Measurements from ENCODE around the gene PPP1R27. TPM values are rescaled to one million over a fixed set of nuclear protein-coding genes. Genes with fewer than 3 reads are reported as not detected.
A peak's percentile ranks its signal among the peaks of the same experiment; 100 is the strongest.

The PPP1R27 gene
- total and polyA plus RNA-seq, 2 donors (not counting 1 experiment from before 2014, with no cell fraction given): not detected

DNA sequence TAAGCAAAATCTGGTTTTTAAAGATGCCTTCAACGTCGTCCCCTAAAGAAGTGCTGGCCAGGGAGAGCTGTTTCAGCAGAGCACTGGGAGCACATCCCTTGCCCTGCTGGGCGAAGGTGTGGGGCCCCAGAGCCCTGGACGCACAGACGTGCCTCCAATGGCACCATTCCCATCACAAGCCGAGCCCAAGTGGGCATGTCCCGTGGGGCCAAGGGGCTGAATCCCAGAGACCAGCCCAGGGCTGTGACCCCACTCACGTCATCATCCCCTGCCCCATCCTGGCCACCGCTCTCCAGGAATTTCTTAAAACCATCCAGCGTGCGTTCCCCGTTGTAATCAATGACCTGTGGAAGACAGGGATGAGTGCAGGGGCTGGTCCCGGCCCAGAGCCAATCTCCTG, 10.0 kb upstream of the PPP1R27 start:
- no peak overlapping the region for H3K9ac ChIP-seq (ENCODE audit: insufficient read depth, low read length)
- no peak overlapping the region for H3K27ac ChIP-seq (ENCODE audit: insufficient read depth, low read length)
- no peaks in the 10 kb centered on the region for H3K4me1 ChIP-seq (ENCODE audit: control insufficient read depth, extremely low read depth, insufficient read depth, low read length)
- no peak for DNase-seq (ENCODE audit: low read depth in 2 of 2)
- no peaks in the 10 kb centered on the region for H3K79me2 ChIP-seq (ENCODE audit: control insufficient read depth, insufficient read depth, low read length)
- H3K4me2 ChIP-seq (ENCODE audit: extremely low read depth, insufficient read depth, low read length): no peak overlapping the region
- no peaks in the 10 kb centered on the region for H3K9me3 ChIP-seq (ENCODE audit: control insufficient read depth, insufficient read depth, low read depth, low read length)
- H4K20me1 ChIP-seq (ENCODE audit: control insufficient read depth, extremely low read depth, insufficient read depth, low read length): no peaks in the 10 kb centered on the region
- H3K27me3 ChIP-seq (ENCODE audit: control insufficient read depth, insufficient read depth, low read length): no peaks in the 10 kb centered on the region
- TF ChIP-seq, protein P1, sequence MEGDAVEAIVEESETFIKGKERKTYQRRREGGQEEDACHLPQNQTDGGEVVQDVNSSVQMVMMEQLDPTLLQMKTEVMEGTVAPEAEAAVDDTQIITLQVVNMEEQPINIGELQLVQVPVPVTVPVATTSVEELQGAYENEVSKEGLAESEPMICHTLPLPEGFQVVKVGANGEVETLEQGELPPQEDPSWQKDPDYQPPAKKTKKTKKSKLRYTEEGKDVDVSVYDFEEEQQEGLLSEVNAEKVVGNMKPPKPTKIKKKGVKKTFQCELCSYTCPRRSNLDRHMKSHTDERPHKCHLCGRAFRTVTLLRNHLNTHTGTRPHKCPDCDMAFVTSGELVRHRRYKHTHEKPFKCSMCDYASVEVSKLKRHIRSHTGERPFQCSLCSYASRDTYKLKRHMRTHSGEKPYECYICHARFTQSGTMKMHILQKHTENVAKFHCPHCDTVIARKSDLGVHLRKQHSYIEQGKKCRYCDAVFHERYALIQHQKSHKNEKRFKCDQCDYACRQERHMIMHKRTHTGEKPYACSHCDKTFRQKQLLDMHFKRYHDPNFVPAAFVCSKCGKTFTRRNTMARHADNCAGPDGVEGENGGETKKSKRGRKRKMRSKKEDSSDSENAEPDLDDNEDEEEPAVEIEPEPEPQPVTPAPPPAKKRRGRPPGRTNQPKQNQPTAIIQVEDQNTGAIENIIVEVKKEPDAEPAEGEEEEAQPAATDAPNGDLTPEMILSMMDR (conservative IDR thresholded peaks at IDR 0.05 in 1 of 2, IDR thresholded peaks at IDR 0.05 in 1 of 2; ENCODE audit: low read depth in 1 of 2, low read length in 2 of 2): no peak
- no peak for TF ChIP-seq EZH2 (IDR thresholded peaks at IDR 0.05; ENCODE audit: low read length, missing control alignments)
- peaks cover 47% of the 10 kb centered on the region for H3K36me3 ChIP-seq (ENCODE audit: control insufficient read depth, insufficient read depth, low read length)
- H3K4me3 ChIP-seq (replicated peaks in 1 of 4; ENCODE audit: control extremely low read depth in 1 of 4, insufficient read depth in 1 of 4, low read depth in 3 of 4, low read length in 4 of 4): no peak overlapping the region
- H2AFZ ChIP-seq (ENCODE audit: low read length): no peak overlapping the region

DNA sequence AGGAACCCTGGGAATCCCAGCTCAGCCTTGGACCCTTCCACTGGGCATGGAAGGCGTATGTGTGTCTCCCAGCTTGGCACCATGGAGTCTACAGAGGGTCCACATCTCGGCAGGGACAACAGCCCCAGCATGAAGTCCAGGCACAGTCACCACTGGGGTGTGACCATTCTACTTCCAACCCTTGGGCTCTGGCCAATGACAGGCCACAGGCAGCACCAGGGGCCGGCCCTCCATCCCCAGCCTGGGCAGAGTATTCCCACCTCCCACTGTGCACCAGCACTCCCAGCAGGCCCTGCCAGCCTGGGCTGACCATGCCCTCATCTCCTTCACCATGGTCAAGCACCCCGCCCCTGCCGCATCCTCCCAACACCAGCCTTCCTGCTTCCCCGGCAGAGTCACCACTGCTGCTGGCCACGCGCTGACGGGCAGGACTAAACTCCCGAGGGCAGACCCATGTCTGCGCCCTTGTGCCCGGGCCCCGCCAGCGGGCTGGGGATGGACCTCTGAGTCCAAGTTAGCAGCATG, 9.5 kb upstream of the PPP1R27 start:
- Histone ChIP-seq H3K36me3 (ENCODE audit: control insufficient read depth, insufficient read depth, low read length) (peaks cover 45% of the 10 kb centered on the region), H3K4me3 (replicated peaks in 1 of 4; ENCODE audit: control extremely low read depth in 1 of 4, insufficient read depth in 1 of 4, low read depth in 3 of 4, low read length in 4 of 4) (no peak overlapping the region), H3K27ac (ENCODE audit: insufficient read depth, low read length) (no peak overlapping the region), H4K20me1 (ENCODE audit: control insufficient read depth, extremely low read depth, insufficient read depth, low read length) (no peaks in the 10 kb centered on the region), H3K9me3 (ENCODE audit: control insufficient read depth, insufficient read depth, low read depth, low read length) (no peaks in the 10 kb centered on the region), H3K4me2 (ENCODE audit: extremely low read depth, insufficient read depth, low read length) (no peak overlapping the region), H3K9ac (ENCODE audit: insufficient read depth, low read length) (no peak overlapping the region), H3K4me1 (ENCODE audit: control insufficient read depth, extremely low read depth, insufficient read depth, low read length) (no peaks in the 10 kb centered on the region), H3K27me3 (ENCODE audit: control insufficient read depth, insufficient read depth, low read length) (no peaks in the 10 kb centered on the region), H3K79me2 (ENCODE audit: control insufficient read depth, insufficient read depth, low read length) (no peaks in the 10 kb centered on the region), H2AFZ (ENCODE audit: low read length) (no peak overlapping the region)
- DNase-seq (ENCODE audit: low read depth in 2 of 2): no peak
- TF ChIP-seq EZH2 (IDR thresholded peaks at IDR 0.05; ENCODE audit: low read length, missing control alignments): no peak
- TF ChIP-seq, protein P1 (conservative IDR thresholded peaks at IDR 0.05 in 1 of 2, IDR thresholded peaks at IDR 0.05 in 1 of 2; ENCODE audit: low read depth in 1 of 2, low read length in 2 of 2): no peak

DNA sequence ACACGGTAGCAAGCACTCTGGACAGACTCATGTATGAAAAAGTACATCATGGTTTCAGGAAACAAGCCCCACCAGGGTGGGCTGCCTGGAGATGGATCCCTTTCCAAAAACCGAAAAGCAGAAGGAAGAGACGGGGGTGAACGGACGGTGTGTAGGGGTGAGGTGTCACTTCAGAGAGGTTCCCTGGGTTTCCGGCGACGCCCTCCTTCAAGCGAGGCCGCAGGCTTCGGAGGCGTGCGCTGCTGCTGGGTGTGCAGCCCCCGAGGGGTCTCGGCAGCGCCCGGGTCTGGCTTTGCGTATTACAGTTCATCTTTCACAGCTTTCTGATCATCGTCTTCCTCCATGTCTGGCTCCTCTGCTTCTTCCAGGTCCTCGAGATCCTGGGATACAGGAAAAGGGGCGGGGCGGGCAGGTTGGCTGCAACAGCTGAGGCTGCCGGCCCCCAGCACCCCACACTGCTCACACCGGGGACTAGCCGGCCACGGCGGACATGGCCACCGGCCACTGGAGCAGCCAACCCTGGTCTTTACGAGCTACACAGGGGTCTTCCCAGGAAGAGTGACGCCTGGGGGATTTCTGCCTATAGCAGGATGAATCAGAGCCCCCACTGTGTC, 9.0 kb upstream of the PPP1R27 start:
- TF ChIP-seq EZH2 (IDR thresholded peaks at IDR 0.05; ENCODE audit: low read length, missing control alignments): no peak
- TF ChIP-seq, protein P1 (conservative IDR thresholded peaks at IDR 0.05 in 1 of 2, IDR thresholded peaks at IDR 0.05 in 1 of 2; ENCODE audit: low read depth in 1 of 2, low read length in 2 of 2): no peak
- Histone ChIP-seq H3K4me2 (ENCODE audit: extremely low read depth, insufficient read depth, low read length) (no peak overlapping the region), H3K27ac (ENCODE audit: insufficient read depth, low read length) (peak overlapping the region; percentile 53), H3K79me2 (ENCODE audit: control insufficient read depth, insufficient read depth, low read length) (no peaks in the 10 kb centered on the region), H4K20me1 (ENCODE audit: control insufficient read depth, extremely low read depth, insufficient read depth, low read length) (no peaks in the 10 kb centered on the region), H3K27me3 (ENCODE audit: control insufficient read depth, insufficient read depth, low read length) (no peaks in the 10 kb centered on the region), H3K4me1 (ENCODE audit: control insufficient read depth, extremely low read depth, insufficient read depth, low read length) (no peaks in the 10 kb centered on the region), H3K4me3 (replicated peaks in 1 of 4; ENCODE audit: control extremely low read depth in 1 of 4, insufficient read depth in 1 of 4, low read depth in 3 of 4, low read length in 4 of 4) (no peak overlapping the region), H3K9ac (ENCODE audit: insufficient read depth, low read length) (no peak overlapping the region), H2AFZ (ENCODE audit: low read length) (no peak overlapping the region), H3K36me3 (ENCODE audit: control insufficient read depth, insufficient read depth, low read length) (peaks cover 43% of the 10 kb centered on the region), H3K9me3 (ENCODE audit: control insufficient read depth, insufficient read depth, low read depth, low read length) (no peaks in the 10 kb centered on the region)
- DNase-seq (ENCODE audit: low read depth in 2 of 2): no peak
